ENCODE results near the gene FUS. TPM values are rescaled to one million over a fixed set of nuclear protein-coding genes. Genes with fewer than 3 reads are reported as not detected.

Gene FUS
- total and polyA plus RNA-seq, 10 donors: 119 to 694 (median 337) TPM

DNA sequence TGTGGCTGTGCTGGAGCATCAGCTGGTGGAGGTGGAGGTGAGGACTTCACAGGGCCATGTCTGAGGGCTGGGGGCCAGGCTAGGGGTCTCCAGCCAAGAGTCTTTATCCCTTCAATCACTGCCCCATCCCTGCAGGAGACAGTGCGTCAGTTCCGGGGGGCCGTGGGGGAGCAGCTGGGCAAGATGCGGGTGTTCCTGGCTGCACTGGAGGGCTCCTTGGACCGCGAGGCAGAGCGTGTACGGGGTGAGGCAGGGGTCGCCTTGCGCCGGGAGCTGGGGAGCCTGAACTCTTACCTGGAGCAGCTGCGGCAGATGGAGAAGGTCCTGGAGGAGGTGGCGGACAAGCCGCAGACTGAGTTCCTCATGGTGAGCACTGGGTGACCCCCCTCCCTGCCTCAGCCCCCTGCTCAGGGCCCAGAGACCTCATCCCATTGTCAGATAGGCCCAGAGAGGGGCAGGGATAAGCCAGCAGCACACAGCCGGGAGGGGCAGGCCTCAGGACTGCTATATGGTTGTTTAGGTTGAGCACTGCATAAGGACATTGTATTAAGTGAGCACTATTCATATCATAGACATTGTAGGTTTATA is 39.3 kb downstream of the FUS start:
- H3K36me3 ChIP-seq: no peaks in the 10 kb centered on the region
- 85 to 95% (median 94%) methylated on average over 12 to 15 of the region's 15 CpGs for WGBS, 5 donors
- no peak overlapping the region for H3K4me3 ChIP-seq
- H3K4me1 ChIP-seq: peaks cover 25 to 37% (median 35%) of the 10 kb centered on the region in 6 donors
- intact Hi-C loops (cut with DNase I; ENCODE audit: low total_unique reads): no loop called here
- TF ChIP-seq POLR2A (IDR thresholded peaks at IDR 0.05): no peak
- TF ChIP-seq POLR2AphosphoS5 (IDR thresholded peaks at IDR 0.05): no peak
- no peak for TF ChIP-seq CTCF (IDR thresholded peaks at IDR 0.05 in 8 of 11, conservative IDR thresholded peaks at IDR 0.05 in 3 of 11)
- H3K27ac ChIP-seq: no peak overlapping the region
- no peak for DNase-seq
- no peaks in the 10 kb centered on the region for H3K9me3 ChIP-seq
- H3K27me3 ChIP-seq (replicated peaks in 1 of 7): peaks cover 3 to 75% (median 34%) of the 10 kb centered on the region in 7 donors

- no peaks in the 10 kb centered on the region for H3K9me3 ChIP-seq
- peaks cover 0 to 52% (median 21%) of the 10 kb centered on the region in 7 donors for H3K27me3 ChIP-seq (replicated peaks in 1 of 7)
- no peak overlapping the region for H3K4me3 ChIP-seq
- no peak for DNase-seq
- intact Hi-C loops (cut with DNase I; ENCODE audit: low total_unique reads): no loop called here
- TF ChIP-seq POLR2AphosphoS5 (IDR thresholded peaks at IDR 0.05) (no peak), POLR2A (IDR thresholded peaks at IDR 0.05) (no peak), CTCF (IDR thresholded peaks at IDR 0.05 in 8 of 11, conservative IDR thresholded peaks at IDR 0.05 in 3 of 11) (no peak)
- WGBS, 5 donors: 61 to 71% (median 67%) methylated on average over 12 of the region's 12 CpGs
- H3K36me3 ChIP-seq: no peaks in the 10 kb centered on the region
- H3K4me1 ChIP-seq: peaks cover 6 to 14% (median 12%) of the 10 kb centered on the region in 6 donors
- no peak overlapping the region for H3K27ac ChIP-seq
These were observed 41.6 kb downstream of the FUS start for GRCh38 chr16:31221357-31222160.

DNA sequence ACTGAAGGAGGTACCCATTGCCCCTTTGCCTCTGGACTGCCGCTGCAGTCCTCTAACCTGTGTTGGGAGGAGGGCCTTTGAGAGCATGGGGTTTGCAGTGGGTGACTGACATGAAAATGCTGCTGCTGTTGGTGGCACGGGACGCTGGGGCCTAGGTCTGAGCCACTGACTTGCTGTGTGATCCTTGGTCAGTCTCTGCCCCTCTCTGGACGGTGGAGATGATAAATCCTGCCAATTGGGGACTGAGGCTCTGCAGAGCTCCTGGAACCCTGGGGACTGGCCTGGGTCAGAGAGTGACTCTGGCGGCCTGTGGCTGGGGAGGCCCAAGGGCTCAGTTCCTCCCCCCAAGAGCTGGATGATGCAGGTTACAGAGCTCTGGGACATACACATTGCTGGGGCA is 43.1 kb downstream of the FUS start:
- Histone ChIP-seq H3K4me1 (no peaks in the 10 kb centered on the region), H3K27ac (no peak overlapping the region), H3K4me3 (no peak overlapping the region), H3K36me3 (no peaks in the 10 kb centered on the region), H3K27me3 (replicated peaks in 1 of 7) (peaks cover 0 to 37% (median 7%) of the 10 kb centered on the region in 7 donors), H3K9me3 (no peaks in the 10 kb centered on the region)
- TF ChIP-seq CTCF (IDR thresholded peaks at IDR 0.05 in 8 of 11, conservative IDR thresholded peaks at IDR 0.05 in 3 of 11) (no peak), POLR2A (IDR thresholded peaks at IDR 0.05) (no peak), POLR2AphosphoS5 (IDR thresholded peaks at IDR 0.05) (no peak)
- no peak for DNase-seq
- intact Hi-C loops (cut with DNase I; ENCODE audit: low total_unique reads): no loop called here
- WGBS, 5 donors: 87 to 97% (median 95%) methylated on average over 3 to 5 of the region's 5 CpGs
